MCF 10A (cell line): ENCODE data around the gene STAMBPL1. TPM values are rescaled to one million over a fixed set of nuclear protein-coding genes. Genes with fewer than 3 reads are reported as not detected.

ENCODE experiments used
- Bru-seq: library from RNA; stranded (reverse); fragments of 400-500 nt; gene quantifications from one replicate; lab custom pipeline; 2021; lab: Mats Ljungman, UMichigan
- BruChase-seq, 2 experiments: library from RNA; stranded (reverse); fragments of 400-500 nt; gene quantifications; one replicate each; lab custom pipeline; 2021; lab: Mats Ljungman, UMichigan
- BruUV-seq: library from RNA; stranded (reverse); fragments of 400-500 nt; replicated peaks from 2 replicates; lab custom pipeline; 2021; lab: Mats Ljungman, UMichigan
- CTCF ChIA-PET: fragments of 300-600 bp; sonication (Branson Sonifier 250); formaldehyde crosslinking; extraction: SDS; loops from one replicate; lab custom pipeline; 2021; ENCODE audit warnings: antibody characterized with exemption, inconsistent platforms; lab: Yijun Ruan, JAX
- POLR2A ChIA-PET: fragments of 300-600, 350-650 bp; sonication (Branson Sonifier 250); formaldehyde crosslinking; extraction: SDS; loops from one replicate; lab custom pipeline; 2020; ENCODE audit warnings: antibody characterized with exemption, inconsistent platforms; lab: Yijun Ruan, JAX
- DNase-seq: peaks from one replicate; pipeline ENCODE4 v3.0.0-alpha.2; 2018; ENCODE audit not compliant: unreplicated experiment
- H3K27ac Mint-ChIP-seq: one replicate; pipeline ENCODE4 v1.8.0; 2022; ENCODE audit warnings: mild to moderate bottlenecking, low read depth, mixed read lengths; ENCODE audit not compliant: unreplicated experiment
- H3K27me3 Mint-ChIP-seq: one replicate; pipeline ENCODE4 v1.8.0; 2022; ENCODE audit warnings: mixed read lengths; ENCODE audit not compliant: insufficient read depth, unreplicated experiment
- H3K36me3 Mint-ChIP-seq: one replicate; pipeline ENCODE4 v1.8.0; 2022; ENCODE audit warnings: mild to moderate bottlenecking, moderate library complexity, mixed read lengths; ENCODE audit not compliant: insufficient read depth, unreplicated experiment
- H3K4me1 Mint-ChIP-seq: one replicate; pipeline ENCODE4 v1.8.0; 2022; ENCODE audit warnings: mixed read lengths; ENCODE audit not compliant: insufficient read depth, unreplicated experiment
- H3K4me3 Mint-ChIP-seq: one replicate; pipeline ENCODE4 v1.8.0; 2022; ENCODE audit warnings: mild to moderate bottlenecking, moderate library complexity, mixed read lengths; ENCODE audit not compliant: unreplicated experiment
- H3K9me3 Mint-ChIP-seq: one replicate; pipeline ENCODE4 v1.8.0; 2022; ENCODE audit warnings: mixed read lengths; ENCODE audit not compliant: unreplicated experiment
- CTCF ChIP-seq: fragments of 200-600 bp; IDR thresholded peaks from one replicate; pipeline ENCODE4 v1.8.0; 2022; ENCODE audit warnings: antibody characterized with exemption, mild to moderate bottlenecking; ENCODE audit not compliant: unreplicated experiment
- intact Hi-C: fragments of 100-400 bp; cut with micrococcal nuclease; formaldehyde crosslinking; loops from 2 replicates; pipeline ENCODE4 v1.14.1; 2022
- long read RNA-seq: library from polyadenylated mRNA; stranded (forward); transcript quantifications from one replicate; pipeline ENCODE4 v2.0.0, GENCODE V29; 2022
- total RNA-seq: library from RNA; stranded (reverse); gene quantifications from 2 replicates; pipeline ENCODE4 v1.2.3, GENCODE V29; 2022

Gene STAMBPL1
- 18.9 and 29.2 TPM in 2 replicates for total RNA-seq
- Bru-seq, nascent RNA = percentile 68 among the genes with signal in this experiment
- BruChase-seq, experiment 1, labeled RNA remaining after a 6-hour chase = percentile 58 among the genes with signal in this experiment
- percentile 59 among the genes with signal in this experiment for BruChase-seq, experiment 2, labeled RNA remaining after a 2-hour chase
- long read RNA-seq, transcript STAMBPL1-203 (11 exons, 2,532 nt) = major isoform, 57 of 70 reads
- long read RNA-seq, partial matches to known transcripts = 3 of 70 reads
- long read RNA-seq, other reads (novel, unspliced or antisense) = 9 of 70 reads

- peak within 1 kb of the TSS; percentile 97 for H3K4me3 Mint-ChIP-seq
- no peaks in the 10 kb centered on the region for H3K27me3 Mint-ChIP-seq
- POLR2A ChIA-PET = interaction anchor here (0.5 to 4.2 kb wide), 27 partner anchors 9 to 1164 kb away, joined by 3 to 63 read pairs (median 5); partner anchors contain the start of genes ANKRD22 and FAS
- intact Hi-C loops = loop anchor here (1.0 to 2.0 kb wide), 2 partner anchors 44 to 53 kb away; no protein-coding TSS in a partner anchor
- no TSS peak for BruUV-seq
- H3K36me3 Mint-ChIP-seq = no peaks in the 10 kb centered on the region
- H3K9me3 Mint-ChIP-seq = no peaks in the 10 kb centered on the region
- DNase-seq = peak; percentile 1
- CTCF ChIA-PET = interaction anchor here (0.6 to 2.4 kb wide), 11 partner anchors 19 to 376 kb away, joined by 3 to 9 read pairs (median 4); no protein-coding TSS in a partner anchor
- peak within 1 kb of the TSS; percentile 91 for H3K27ac Mint-ChIP-seq
- TF ChIP-seq CTCF = no peak
- H3K4me1 Mint-ChIP-seq = peaks cover 29% of the 10 kb centered on the region
Observed at GRCh38 chr10:88879534-88880281, at the start of gene STAMBPL1. Gene STAMBPL1 (plus strand): TSS chr10:88880245. CDS start chr10:88901709, 21,464 bp downstream.

- no peak for TF ChIP-seq CTCF
- H3K27me3 Mint-ChIP-seq = no peaks in the 10 kb centered on the region
- no peak overlapping the region for H3K27ac Mint-ChIP-seq
- no peaks in the 10 kb centered on the region for H3K9me3 Mint-ChIP-seq
- BruUV-seq = no TSS peak
- H3K36me3 Mint-ChIP-seq = no peaks in the 10 kb centered on the region
- ChIA-PET CTCF (interaction anchor here (0.7 to 19.9 kb wide), 5 partner anchors 8 to 527 kb away, joined by 3 to 588 read pairs (median 4); no protein-coding TSS in a partner anchor), POLR2A (interaction anchor here (0.6 to 1.2 kb wide), 3 partner anchors 9 to 102 kb away, joined by 3 to 4 read pairs (median 4); no protein-coding TSS in a partner anchor)
- no peak for DNase-seq
- no peaks in the 10 kb centered on the region for H3K4me1 Mint-ChIP-seq
- H3K4me3 Mint-ChIP-seq = no peak overlapping the region
- intact Hi-C loops = no loop called here
Observed at GRCh38 chr10:88830643-88831268, 49.3 kb upstream of the STAMBPL1 start.

- H3K27ac Mint-ChIP-seq = no peak overlapping the region
- no peak for TF ChIP-seq CTCF
- no peak for DNase-seq
- no TSS peak for BruUV-seq
- ChIA-PET POLR2A (interaction anchor here (1.0 to 1.2 kb wide), 3 partner anchors 10 to 159 kb away, joined by 4 read pairs; partner anchors contain the start of gene FAS), CTCF (interaction anchor here (0.7 to 19.9 kb wide), 6 partner anchors 9 to 528 kb away, joined by 3 to 588 read pairs (median 4); no protein-coding TSS in a partner anchor)
- no peaks in the 10 kb centered on the region for H3K27me3 Mint-ChIP-seq
- no peak overlapping the region for H3K4me3 Mint-ChIP-seq
- intact Hi-C loops = no loop called here
- H3K9me3 Mint-ChIP-seq = no peaks in the 10 kb centered on the region
- H3K36me3 Mint-ChIP-seq = no peaks in the 10 kb centered on the region
- H3K4me1 Mint-ChIP-seq = no peaks in the 10 kb centered on the region
Observed at GRCh38 chr10:88831709-88832108, 48.3 kb upstream of the STAMBPL1 start.
